HG03159 (cell line): Measurements from ENCODE around the gene PDE10A.

ENCODE experiments used
- ATAC-seq: cut with Tn5 transposase; IDR thresholded peaks from one replicate; pipeline ENCODE4 v1.9.1; 2021; ENCODE audit warnings: mild to moderate bottlenecking, moderate library complexity; ENCODE audit not compliant: unreplicated experiment

The PDE10A gene

DNA sequence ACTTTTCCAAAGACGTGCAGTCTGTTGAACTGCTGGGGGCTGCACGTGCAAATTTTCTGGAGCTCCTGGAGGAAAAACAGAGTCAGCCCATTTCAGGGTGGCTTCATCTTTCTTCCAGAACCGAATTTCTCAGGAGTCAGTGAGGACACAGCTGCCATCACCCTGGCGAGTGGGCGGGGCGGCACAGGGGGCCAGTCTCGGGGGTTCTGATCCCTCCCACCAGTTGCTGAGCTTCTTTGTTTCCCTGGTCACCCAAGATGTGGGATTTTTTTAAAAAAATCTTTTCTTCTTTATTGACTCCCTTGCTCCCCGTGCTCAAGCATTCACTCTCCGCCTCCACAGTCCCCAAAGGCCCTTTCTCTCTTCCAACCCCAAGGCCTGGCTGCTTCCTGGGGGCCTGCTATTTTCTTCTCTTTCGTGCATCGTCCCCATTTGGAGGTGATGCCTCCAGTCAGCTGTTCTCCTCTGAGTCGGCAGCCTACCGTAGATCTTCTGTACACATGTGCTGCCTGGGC is 362.6 kb downstream of the PDE10A start:
- no peak for ATAC-seq

DNA sequence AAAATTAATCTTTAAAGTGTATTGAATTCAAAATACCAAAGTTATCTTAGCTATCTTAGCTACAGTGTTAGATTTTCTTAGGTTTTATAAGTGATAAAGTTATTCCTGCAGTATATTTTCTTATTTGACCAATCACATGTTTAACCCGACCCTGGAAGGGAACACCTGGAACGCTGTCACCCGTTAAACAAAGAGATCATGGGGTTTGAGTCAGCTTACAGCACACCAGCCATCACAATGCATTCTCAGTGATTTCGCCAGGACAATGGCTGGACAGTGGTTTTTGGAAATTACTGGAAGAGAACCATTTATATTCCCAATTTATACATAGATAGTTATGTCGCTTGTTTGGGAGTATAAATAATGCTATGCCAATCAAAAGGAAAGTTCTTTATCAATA is 364.2 kb downstream of the PDE10A start:
- ATAC-seq = no peak

DNA sequence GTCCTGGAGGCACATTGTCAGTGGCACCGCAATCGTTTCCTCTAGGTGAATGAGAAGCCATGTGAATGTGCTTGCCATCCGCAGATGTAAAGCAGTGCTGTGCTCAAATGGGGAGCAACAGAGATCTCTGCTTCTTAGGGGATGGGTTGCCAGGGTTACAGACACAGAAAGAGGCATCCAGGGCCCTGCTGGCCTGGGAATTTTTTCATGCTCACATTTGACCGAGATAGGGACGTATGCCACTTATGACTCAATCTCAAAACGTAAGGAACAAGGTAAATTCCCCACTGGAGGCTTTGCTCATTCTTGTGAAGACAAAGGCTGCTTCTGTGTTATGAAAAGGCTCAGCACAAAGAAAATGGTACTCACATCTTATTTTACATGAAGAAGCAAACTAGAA is 364.6 kb downstream of the PDE10A start:
- no peak for ATAC-seq

DNA sequence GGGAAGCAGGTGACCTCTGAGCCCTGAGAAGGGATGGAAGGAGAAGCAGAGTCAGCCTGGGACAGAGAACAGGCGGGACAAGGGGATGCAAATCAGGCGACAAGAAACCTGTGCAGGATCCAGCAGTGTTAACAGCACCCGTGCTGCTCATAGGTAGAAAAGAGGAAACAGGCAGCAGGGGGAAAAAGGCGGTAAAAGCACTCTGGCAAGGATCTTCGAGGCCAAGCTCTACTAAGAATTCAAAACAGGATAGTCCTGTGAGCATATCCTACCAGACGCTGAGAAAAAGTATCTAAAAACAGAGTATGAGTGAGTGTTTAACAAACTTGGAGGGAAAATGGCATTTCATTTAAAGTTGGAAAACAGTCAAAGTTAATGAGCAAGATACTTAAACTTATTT is 370.4 kb downstream of the PDE10A start:
- no peak for ATAC-seq
